Measurements from ENCODE around the gene EDRF1. TPM values are rescaled to one million over a fixed set of nuclear protein-coding genes. Genes with fewer than 3 reads are reported as not detected.

EDRF1 gene
- total RNA-seq, 1 experiment from 2014 or later, result 40.5 TPM

DNA sequence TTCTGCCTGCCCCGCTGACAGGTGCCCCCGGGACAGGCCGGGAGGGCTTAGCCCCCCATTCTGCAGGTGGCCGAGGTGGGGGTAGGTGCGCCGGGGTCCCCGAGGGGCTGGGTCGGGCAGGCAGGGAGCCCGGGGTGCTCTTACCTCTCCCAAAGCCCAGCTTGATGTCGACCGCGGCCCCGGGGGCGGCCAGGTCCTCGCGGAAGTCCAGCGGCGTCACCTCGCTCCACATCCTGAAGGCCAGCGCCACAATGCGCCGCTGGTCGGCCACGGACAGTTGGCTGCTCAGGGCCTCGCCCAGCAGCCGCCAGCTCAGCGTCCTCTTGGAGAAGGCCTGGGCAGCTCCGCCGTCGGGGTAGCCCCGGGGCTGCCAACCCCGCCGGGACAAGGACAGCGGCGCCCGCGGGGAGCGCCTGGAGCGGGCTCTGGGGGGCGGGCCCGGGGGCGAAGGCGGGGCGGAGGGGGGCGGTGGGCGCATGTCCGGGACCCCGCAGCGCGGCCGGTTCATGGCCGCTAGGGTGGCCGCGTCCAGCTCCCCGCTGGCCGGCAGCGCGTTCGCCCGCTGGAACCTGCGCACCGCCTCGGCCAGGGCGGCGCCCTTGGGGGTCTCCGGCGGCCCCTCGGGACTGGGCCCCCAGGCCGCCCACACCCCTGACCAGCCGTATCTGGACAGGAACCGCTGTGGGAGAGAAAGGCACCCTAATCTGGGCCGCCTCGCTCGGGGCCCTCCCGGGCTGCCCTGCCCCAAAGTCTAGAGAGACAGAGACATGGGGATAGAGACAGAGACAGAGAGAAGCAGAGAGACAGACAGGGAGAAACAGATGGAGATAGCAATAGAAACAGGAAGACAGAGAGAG, 54.4 kb downstream of the EDRF1 start:
- no peaks in the 10 kb centered on the region for H3K4me1 ChIP-seq (ENCODE audit: insufficient read depth, low read length, poor library complexity, severe bottlenecking)
- H3K27me3 ChIP-seq (replicated peaks; ENCODE audit: insufficient read depth, low read depth, low read length, poor library complexity), result no peaks in the 10 kb centered on the region
- intact Hi-C loops (cut with micrococcal nuclease; ENCODE audit: unreplicated experiment), result no loop called here
- CTCF ChIA-PET, result no interaction called here
- no peak overlapping the region for H3K27ac ChIP-seq (ENCODE audit: low read depth, low read length, poor library complexity, severe bottlenecking)
- H3K36me3 ChIP-seq (ENCODE audit: insufficient read depth, low read length, poor library complexity, severe bottlenecking), result no peaks in the 10 kb centered on the region
- TF ChIP-seq, protein P1, sequence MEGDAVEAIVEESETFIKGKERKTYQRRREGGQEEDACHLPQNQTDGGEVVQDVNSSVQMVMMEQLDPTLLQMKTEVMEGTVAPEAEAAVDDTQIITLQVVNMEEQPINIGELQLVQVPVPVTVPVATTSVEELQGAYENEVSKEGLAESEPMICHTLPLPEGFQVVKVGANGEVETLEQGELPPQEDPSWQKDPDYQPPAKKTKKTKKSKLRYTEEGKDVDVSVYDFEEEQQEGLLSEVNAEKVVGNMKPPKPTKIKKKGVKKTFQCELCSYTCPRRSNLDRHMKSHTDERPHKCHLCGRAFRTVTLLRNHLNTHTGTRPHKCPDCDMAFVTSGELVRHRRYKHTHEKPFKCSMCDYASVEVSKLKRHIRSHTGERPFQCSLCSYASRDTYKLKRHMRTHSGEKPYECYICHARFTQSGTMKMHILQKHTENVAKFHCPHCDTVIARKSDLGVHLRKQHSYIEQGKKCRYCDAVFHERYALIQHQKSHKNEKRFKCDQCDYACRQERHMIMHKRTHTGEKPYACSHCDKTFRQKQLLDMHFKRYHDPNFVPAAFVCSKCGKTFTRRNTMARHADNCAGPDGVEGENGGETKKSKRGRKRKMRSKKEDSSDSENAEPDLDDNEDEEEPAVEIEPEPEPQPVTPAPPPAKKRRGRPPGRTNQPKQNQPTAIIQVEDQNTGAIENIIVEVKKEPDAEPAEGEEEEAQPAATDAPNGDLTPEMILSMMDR (conservative IDR thresholded peaks at IDR 0.05; ENCODE audit: low read depth, low read length), result no peak
- no peak for TF ChIP-seq EZH2 (IDR thresholded peaks at IDR 0.05; ENCODE audit: borderline replicate concordance, low read depth, low read length, poor library complexity, severe bottlenecking)
- no peaks in the 10 kb centered on the region for H3K9me3 ChIP-seq (ENCODE audit: low read depth, low read length, poor library complexity, severe bottlenecking)
- H3K4me3 ChIP-seq (ENCODE audit: low read depth, low read length, poor library complexity, severe bottlenecking), result no peak overlapping the region
- POLR2A ChIA-PET (ENCODE audit: low non-redundant PET), result no interaction called here
- no TSS peak for BruUV-seq (replicated peaks)
- DNase-seq (ENCODE audit: low spot score), result no peak

DNA sequence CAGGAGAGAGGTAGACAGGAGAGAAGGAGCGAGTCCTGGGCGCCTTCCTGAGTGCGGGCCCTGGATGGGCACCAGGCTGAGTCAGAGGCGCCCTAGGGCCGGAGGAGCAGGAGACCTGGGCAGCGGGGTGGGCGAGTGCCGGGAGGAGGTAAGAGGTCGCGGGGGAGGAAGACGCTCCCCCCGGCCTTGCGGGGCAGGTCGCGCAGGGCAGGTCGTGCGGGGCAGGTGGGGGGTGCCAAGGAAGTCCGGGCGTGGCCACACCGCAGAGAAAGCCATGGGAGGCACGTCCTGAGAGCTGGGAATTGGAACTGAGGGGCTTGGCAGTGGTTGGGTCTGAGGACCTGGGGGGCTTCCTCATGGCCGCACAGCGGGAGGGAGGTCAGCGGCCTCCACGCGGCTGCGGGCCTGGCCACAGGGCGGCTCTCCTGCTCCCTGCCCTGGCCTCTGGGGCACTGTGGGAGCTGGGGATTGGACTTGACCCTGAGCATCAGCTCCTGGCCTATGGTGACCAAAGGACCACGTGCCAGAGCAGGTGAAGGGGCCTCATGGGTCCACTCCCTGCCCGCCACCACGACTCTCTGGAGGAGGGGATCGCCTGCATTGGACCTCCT, 55.2 kb downstream of the EDRF1 start:
- ChIA-PET POLR2A (ENCODE audit: low non-redundant PET) (no interaction called here), CTCF (no interaction called here)
- no peaks in the 10 kb centered on the region for H3K4me1 ChIP-seq (ENCODE audit: insufficient read depth, low read length, poor library complexity, severe bottlenecking)
- H3K4me3 ChIP-seq (ENCODE audit: low read depth, low read length, poor library complexity, severe bottlenecking), result no peak overlapping the region
- H3K9me3 ChIP-seq (ENCODE audit: low read depth, low read length, poor library complexity, severe bottlenecking), result no peaks in the 10 kb centered on the region
- no peak for TF ChIP-seq EZH2 (IDR thresholded peaks at IDR 0.05; ENCODE audit: borderline replicate concordance, low read depth, low read length, poor library complexity, severe bottlenecking)
- TF ChIP-seq, protein P1 (conservative IDR thresholded peaks at IDR 0.05; ENCODE audit: low read depth, low read length), result no peak
- no peak overlapping the region for H3K27ac ChIP-seq (ENCODE audit: low read depth, low read length, poor library complexity, severe bottlenecking)
- no peaks in the 10 kb centered on the region for H3K36me3 ChIP-seq (ENCODE audit: insufficient read depth, low read length, poor library complexity, severe bottlenecking)
- DNase-seq (ENCODE audit: low spot score), result no peak
- intact Hi-C loops (cut with micrococcal nuclease; ENCODE audit: unreplicated experiment), result no loop called here
- no peaks in the 10 kb centered on the region for H3K27me3 ChIP-seq (replicated peaks; ENCODE audit: insufficient read depth, low read depth, low read length, poor library complexity)
- no TSS peak for BruUV-seq (replicated peaks)

DNA sequence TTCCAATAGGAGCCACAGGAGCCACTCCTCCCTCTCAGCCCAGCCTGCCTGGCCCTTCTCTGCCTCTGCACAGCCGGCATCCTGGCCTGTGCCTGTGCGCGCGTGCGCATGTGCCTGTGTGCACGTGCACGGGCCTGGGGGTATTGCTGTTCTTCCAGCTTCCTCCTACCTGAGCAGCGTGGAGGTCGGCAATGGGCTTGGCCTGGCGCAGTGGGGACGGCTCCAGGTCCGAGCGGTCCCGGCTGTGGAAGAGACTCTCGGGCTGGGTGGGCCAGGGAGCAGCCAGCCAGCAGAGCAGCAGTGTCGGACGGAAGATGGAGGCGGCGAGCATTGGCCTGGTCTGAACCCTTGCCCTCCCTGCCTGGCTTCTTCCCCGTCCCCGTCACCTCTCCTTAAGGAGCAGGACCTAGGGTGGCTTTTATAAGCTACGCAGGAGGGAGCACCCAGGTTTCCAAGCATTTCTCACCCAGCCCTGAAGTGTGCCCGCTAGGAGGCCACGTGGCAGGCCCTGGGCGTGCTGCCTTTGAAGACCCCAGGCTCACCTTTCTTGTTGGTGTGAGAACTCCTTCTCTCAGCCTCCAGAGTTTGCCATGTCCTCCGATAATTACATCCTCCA, 56.1 kb downstream of the EDRF1 start, which contains the start of gene MMP21:
MMP21 (minus strand) TSS at position 331 of the 616 bp plus-strand sequence; CDS start at position 331, 0 bp downstream.
- ChIA-PET CTCF (no interaction called here), POLR2A (ENCODE audit: low non-redundant PET) (no interaction called here)
- intact Hi-C loops (cut with micrococcal nuclease; ENCODE audit: unreplicated experiment), result no loop called here
- H3K27me3 ChIP-seq (replicated peaks; ENCODE audit: insufficient read depth, low read depth, low read length, poor library complexity), result no peaks in the 10 kb centered on the region
- H3K27ac ChIP-seq (ENCODE audit: low read depth, low read length, poor library complexity, severe bottlenecking), result no peak within 1 kb of the TSS
- no peaks in the 10 kb centered on the region for H3K36me3 ChIP-seq (ENCODE audit: insufficient read depth, low read length, poor library complexity, severe bottlenecking)
- no peaks in the 10 kb centered on the region for H3K4me1 ChIP-seq (ENCODE audit: insufficient read depth, low read length, poor library complexity, severe bottlenecking)
- no peak for DNase-seq (ENCODE audit: low spot score)
- BruUV-seq (replicated peaks), result no TSS peak
- TF ChIP-seq, protein P1 (conservative IDR thresholded peaks at IDR 0.05; ENCODE audit: low read depth, low read length), result no peak
- no peak for TF ChIP-seq EZH2 (IDR thresholded peaks at IDR 0.05; ENCODE audit: borderline replicate concordance, low read depth, low read length, poor library complexity, severe bottlenecking)
- H3K4me3 ChIP-seq (ENCODE audit: low read depth, low read length, poor library complexity, severe bottlenecking), result no peak within 1 kb of the TSS
- H3K9me3 ChIP-seq (ENCODE audit: low read depth, low read length, poor library complexity, severe bottlenecking), result no peaks in the 10 kb centered on the region

Data from A673 (cell line).